ENCODE measurements around the gene CDHR1. TPM values are rescaled to one million over a fixed set of nuclear protein-coding genes. Genes with fewer than 3 reads are reported as not detected.
A peak's percentile ranks its signal among the peaks of the same experiment; 100 is the strongest.

The CDHR1 gene
- total and polyA plus RNA-seq, 2 of the 8 experiments (the other 6 are each of a cell fraction or from before 2014, with no cell fraction given): 3.9 to 10.5 TPM

GRCh38 chr10:84205049-84205852 lies 10.9 kb downstream of the CDHR1 start:
- Histone ChIP-seq H3K4me1 (replicated peaks in 1 of 4; ENCODE audit: control insufficient read depth in 3 of 4, insufficient read depth in 4 of 4, low read length in 3 of 4) (no peaks in the 10 kb centered on the region), H3K27me3 (replicated peaks in 1 of 4; ENCODE audit: control insufficient read depth in 3 of 4, extremely low read depth in 1 of 4, insufficient read depth in 3 of 4, low read length in 3 of 4) (no peaks in the 10 kb centered on the region), H4K91ac (replicated peaks; ENCODE audit: insufficient read length, low read length) (no peak overlapping the region), H3K23me2 (ENCODE audit: low read depth, low read length) (no peaks in the 10 kb centered on the region), H3K4me3 (ENCODE audit: extremely low read depth in 1 of 4, insufficient read depth in 2 of 4, low read depth in 3 of 4, low read length in 4 of 4) (no peak overlapping the region), H3K4me2 (ENCODE audit: insufficient read depth in 1 of 2, low read depth in 2 of 2, low read length in 2 of 2) (no peak overlapping the region), H4K5ac (ENCODE audit: insufficient read length, low read depth, low read length) (no peak overlapping the region), H3K36me3 (ENCODE audit: control insufficient read depth in 2 of 4, insufficient read depth in 4 of 4, low read length in 3 of 4) (no peaks in the 10 kb centered on the region), H4K8ac (ENCODE audit: extremely low read depth, insufficient read depth, low read length) (no peak overlapping the region; the same call in 1 of the 2 replicates), H3K14ac (ENCODE audit: insufficient read length) (no peak overlapping the region), H3K79me2 (ENCODE audit: control insufficient read depth in 1 of 2, insufficient read depth in 2 of 2, low read length in 2 of 2) (no peaks in the 10 kb centered on the region), H2AFZ (ENCODE audit: low read length) (no peak overlapping the region), H2BK120ac (replicated peaks; ENCODE audit: low read depth, low read length) (no peak overlapping the region), H2AK5ac (ENCODE audit: low read depth, low read length) (no peak overlapping the region), H2BK20ac (ENCODE audit: low read length) (no peak overlapping the region), H2BK12ac (ENCODE audit: low read depth, low read length) (no peak overlapping the region), H3K79me1 (ENCODE audit: low read depth, low read length) (no peaks in the 10 kb centered on the region), H3K9me3 (ENCODE audit: insufficient read depth in 2 of 2, low read depth in 1 of 2, low read length in 1 of 2) (no peaks in the 10 kb centered on the region), H3K27ac (ENCODE audit: low read depth, low read length) (no peak overlapping the region), H3K9ac (replicated peaks in 1 of 4; ENCODE audit: extremely low read depth in 1 of 4, low read depth in 3 of 4, low read length in 3 of 4) (no peak overlapping the region), H3K23ac (ENCODE audit: insufficient read length) (no peak overlapping the region), H4K20me1 (replicated peaks in 1 of 2; ENCODE audit: control insufficient read depth in 1 of 2, insufficient read depth in 2 of 2, low read length in 2 of 2) (peaks cover 0 to 4% of the 10 kb centered on the region in 2 experiments), H3K18ac (ENCODE audit: extremely low read depth, low read length) (no peak overlapping the region), H3K56ac (replicated peaks; ENCODE audit: insufficient read length, low read depth, low read length) (no peak overlapping the region), H2BK5ac (ENCODE audit: low read depth, low read length) (no peak overlapping the region), H3K4ac (replicated peaks; ENCODE audit: insufficient read length, low read depth, low read length) (no peak overlapping the region), H2BK15ac (ENCODE audit: low read length) (no peak overlapping the region)
- FAIRE-seq: peak; percentile 58
- POLR2A ChIA-PET (ENCODE audit: partially characterized antibody): no interaction called here
- CTCF ChIA-PET (ENCODE audit: partially characterized antibody): interaction anchor here (0.6 to 10.8 kb wide), 45 partner anchors 8 to 631 kb away, joined by 3 to 248 read pairs (median 5); partner anchors contain the start of genes CDHR1, GHITM, LRIT2 and RGR
- WGBS, 2 experiments (ENCODE audit: extremely low coverage in 1 of 2, insufficient coverage in 1 of 2, insufficient read length in 1 of 2, insufficient replicate concordance in 2 of 2, low coverage in 1 of 2, low lambda C conversion rate in 2 of 2, missing lambda C conversion rate in 1 of 2): 40% methylated on average over 8 of the region's 8 CpGs; no CpG with 5 or more reads in 1 of the 2 experiments
- peak in 1 of 2 experiments; percentile 89 for DNase-seq (ENCODE audit: low read depth in 1 of 2, low spot score in 2 of 2)
- TF ChIP-seq NRF1 (IDR thresholded peaks at IDR 0.05; ENCODE audit: low read depth, low read length): no peak
- TF ChIP-seq HDAC2 (IDR thresholded peaks at IDR 0.05; ENCODE audit: borderline replicate concordance in 1 of 2, low read depth in 2 of 2, low read length in 2 of 2): no peak
- no peak for TF ChIP-seq POLR2A (IDR thresholded peaks at IDR 0.05; ENCODE audit: control extremely low read depth in 1 of 2, low read depth in 2 of 2, low read length in 2 of 2)
- no peak for TF ChIP-seq TAF7 (optimal IDR thresholded peaks at IDR 0.05; ENCODE audit: borderline replicate concordance, low read depth, low read length)
- peak; percentile 86 to 88 for TF ChIP-seq RAD21 (IDR thresholded peaks at IDR 0.05 in 1 of 2, conservative IDR thresholded peaks at IDR 0.05 in 1 of 2; ENCODE audit: low read depth in 2 of 2, low read length in 2 of 2)
- TF ChIP-seq POU5F1 (IDR thresholded peaks at IDR 0.05; ENCODE audit: low read depth, low read length): 0 out of 2 replicates have a peak, but pooled peaks have one; percentile 8
- TF ChIP-seq GABPA (IDR thresholded peaks at IDR 0.05; ENCODE audit: borderline replicate concordance, insufficient read depth, low read length): no peak
- TF ChIP-seq BACH1 (IDR thresholded peaks at IDR 0.05; ENCODE audit: low read length): no peak
- TF ChIP-seq SIN3A (conservative IDR thresholded peaks at IDR 0.05 in 1 of 2, IDR thresholded peaks at IDR 0.05 in 1 of 2; ENCODE audit: low read depth in 1 of 2, low read length in 2 of 2): no peak
- no peak for TF ChIP-seq ASH2L (IDR thresholded peaks at IDR 0.05; ENCODE audit: low read length)
- TF ChIP-seq KDM5A (IDR thresholded peaks at IDR 0.05; ENCODE audit: low read length): no peak

Data from H1 (cell line).